Neural cell (in vitro differentiated cells): Measurements from ENCODE around the gene DST. TPM values are rescaled to one million over a fixed set of nuclear protein-coding genes. Genes with fewer than 3 reads are reported as not detected.

ENCODE experiments used
- H2AFZ ChIP-seq: fragments of 200-600, 300-800 bp; sonication (generic), shearing (Covaris generic); 2 replicates; pipeline ENCODE4 v1.6.0; 2014; ENCODE audit warnings: low read depth, mild to moderate bottlenecking, antibody characterized with exemption, low read length, moderate library complexity
- H3F3A ChIP-seq: fragments of 200-600 bp; shearing (Covaris generic); 2 replicates; pipeline ENCODE4 v1.6.1; 2016; ENCODE audit warnings: mild to moderate bottlenecking, moderate library complexity, mixed read lengths, antibody characterized with exemption, low read length; ENCODE audit not compliant: insufficient read depth, poor library complexity, severe bottlenecking
- H3K27ac ChIP-seq: fragments of 200-600, 300-800 bp; sonication (generic), shearing (Covaris generic); 2 replicates; pipeline ENCODE4 v1.5.1; 2014; ENCODE audit warnings: mild to moderate bottlenecking, low read length, moderate library complexity
- H3K27me3 ChIP-seq: fragments of 300-800, 200-600 bp; sonication (generic), shearing (Covaris generic); 2 replicates; pipeline ENCODE4 v1.6.0; 2014; ENCODE audit warnings: mild to moderate bottlenecking, low read depth, low read length, moderate library complexity; ENCODE audit not compliant: insufficient read depth
- H3K36me3 ChIP-seq: fragments of 300-800, 200-600 bp; sonication (generic), shearing (Covaris generic); 2 replicates; pipeline ENCODE4 v1.5.1; 2014; ENCODE audit warnings: mild to moderate bottlenecking, antibody characterized with exemption, low read length, moderate library complexity; ENCODE audit not compliant: insufficient read depth
- H3K4me2 ChIP-seq: fragments of 300-800, 200-600 bp; sonication (generic), shearing (Covaris generic); 2 replicates; pipeline ENCODE4 v1.6.0; 2014; ENCODE audit warnings: mild to moderate bottlenecking, low read length
- H3K4me3 ChIP-seq: fragments of 300-800, 200-600 bp; sonication (generic), shearing (Covaris generic); 2 replicates; pipeline ENCODE4 v1.5.1; 2014; ENCODE audit warnings: mild to moderate bottlenecking, low read length, moderate library complexity
- H3K79me2 ChIP-seq: fragments of 200-600 bp; shearing (Covaris generic); replicated peaks from 2 replicates; pipeline ENCODE4 v1.6.0; 2014; ENCODE audit warnings: mild to moderate bottlenecking, low read length, moderate library complexity; ENCODE audit not compliant: insufficient read depth
- H3K9ac ChIP-seq: fragments of 300-800, 200-600 bp; sonication (generic), shearing (Covaris generic); 2 replicates; pipeline ENCODE4 v1.6.1; 2016; ENCODE audit warnings: mild to moderate bottlenecking, low read length, mixed read lengths
- H3K9me2 ChIP-seq: fragments of 200-600 bp; shearing (Covaris generic); 2 replicates; pipeline ENCODE4 v1.6.1; 2016; ENCODE audit warnings: mild to moderate bottlenecking, low read length, mixed read lengths; ENCODE audit not compliant: insufficient read depth
- H3K9me3 ChIP-seq: fragments of 200-600, 300-800 bp; sonication (generic), shearing (Covaris generic); 2 replicates; pipeline ENCODE4 v1.6.1; 2016; ENCODE audit warnings: mild to moderate bottlenecking, mixed run types, low read length, moderate library complexity, mixed read lengths
- H4K20me1 ChIP-seq: fragments of 200-600 bp; shearing (Covaris generic); 2 replicates; pipeline ENCODE4 v1.6.1; 2016; ENCODE audit warnings: mild to moderate bottlenecking, mixed run types; ENCODE audit not compliant: insufficient read depth
- EP300 ChIP-seq: fragments of 450-650 bp; conservative IDR thresholded peaks from 2 replicates; pipeline ENCODE4 v1.6.1; 2014; ENCODE audit warnings: antibody characterized with exemption, mild to moderate bottlenecking, moderate library complexity; ENCODE audit not compliant: poor library complexity, severe bottlenecking
- EZH2 ChIP-seq: fragments of 200-600, 300-800 bp; shearing (Covaris generic), sonication (generic); IDR thresholded peaks from 2 replicates; pipeline ENCODE4 v1.6.1; 2014; ENCODE audit warnings: antibody characterized with exemption, low read length, borderline replicate concordance, mild to moderate bottlenecking; ENCODE audit not compliant: insufficient read depth, poor library complexity, severe bottlenecking
- MXI1 ChIP-seq: fragments of 450-650 bp; conservative IDR thresholded peaks from 2 replicates; pipeline ENCODE4 v1.6.1; 2014; ENCODE audit warnings: antibody characterized with exemption, mild to moderate bottlenecking; ENCODE audit not compliant: poor library complexity, severe bottlenecking
- POLR2AphosphoS5 ChIP-seq: IDR thresholded peaks from 2 replicates; pipeline ENCODE4 v1.6.1; 2012
- RAD21 ChIP-seq: fragments of 450-650 bp; conservative IDR thresholded peaks from 2 replicates; pipeline ENCODE4 v1.6.1; 2014; ENCODE audit warnings: antibody characterized with exemption, mild to moderate bottlenecking, moderate library complexity
- SMC3 ChIP-seq: fragments of 450-650 bp; conservative IDR thresholded peaks from 2 replicates; pipeline ENCODE4 v1.6.1; 2014; ENCODE audit warnings: antibody characterized with exemption, mild to moderate bottlenecking, moderate library complexity; ENCODE audit not compliant: poor library complexity
- TAF1 ChIP-seq: IDR thresholded peaks from 2 replicates; pipeline ENCODE4 v1.6.1; 2012; ENCODE audit warnings: low read depth
- polyA plus RNA-seq: library from polyadenylated mRNA; depleted of rRNA; stranded (reverse); fragments of >200 nt; gene quantifications from 2 replicates; pipeline ENCODE4 v1.2.3, GENCODE V29; 2014
- TF ChIP-seq, protein P1 (sequence below): IDR thresholded peaks from 2 replicates; pipeline ENCODE4 v1.6.1; 2012; ENCODE audit warnings: borderline replicate concordance
- TF ChIP-seq, protein P2 (sequence below): fragments of 450-650 bp; IDR thresholded peaks from 2 replicates; pipeline ENCODE4 v1.5.1; 2014; ENCODE audit warnings: antibody characterized with exemption, mild to moderate bottlenecking, moderate library complexity; ENCODE audit not compliant: poor library complexity, severe bottlenecking

DST gene
- polyA plus RNA-seq, 1 donor from 2014 or later, result 118 TPM

DNA sequence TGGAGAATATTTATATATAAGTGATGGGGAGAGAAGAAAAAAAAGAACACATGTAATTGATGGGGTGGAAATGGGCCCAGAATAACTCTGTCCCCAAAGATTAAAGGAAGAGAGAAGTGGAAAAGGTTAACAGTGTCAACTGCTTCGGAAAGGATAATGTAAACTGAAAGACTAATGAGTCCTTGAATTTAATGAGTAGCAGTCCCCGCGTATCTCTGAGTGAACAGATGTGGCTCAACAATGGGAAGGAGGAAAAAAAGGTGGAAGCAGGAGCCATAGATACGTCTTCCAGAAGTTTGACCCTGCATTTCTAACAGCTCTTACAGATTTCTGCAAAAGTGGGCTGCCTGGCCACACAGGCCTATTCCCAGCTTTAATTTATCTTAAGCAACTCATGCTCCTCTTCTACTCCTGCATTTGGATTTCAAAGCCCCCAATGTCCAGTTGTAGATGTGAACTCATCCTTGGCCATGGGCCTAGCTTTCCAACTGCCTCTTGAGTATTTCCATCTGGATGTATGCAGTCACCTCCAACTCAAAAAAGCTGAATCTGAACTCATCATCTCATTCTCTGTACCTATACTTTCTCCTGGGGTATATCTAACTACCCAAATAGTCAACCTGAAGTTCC, 61.3 kb downstream of the DST start:
- Histone ChIP-seq H3K9me3 (no peaks in the 10 kb centered on the region), H3K9me2 (no peaks in the 10 kb centered on the region), H3K27me3 (no peaks in the 10 kb centered on the region), H3K9ac (no peak overlapping the region), H3K79me2 (no peaks in the 10 kb centered on the region), H3K36me3 (no peaks in the 10 kb centered on the region), H4K20me1 (no peaks in the 10 kb centered on the region), H3K4me2 (no peak overlapping the region), H3K4me3 (no peak overlapping the region), H3K27ac (no peak overlapping the region), H2AFZ (no peak overlapping the region), H3F3A (no peaks in the 10 kb centered on the region)
- TF ChIP-seq RAD21, result no peak
- TF ChIP-seq SMC3, result no peak
- TF ChIP-seq POLR2AphosphoS5, result no peak
- TF ChIP-seq EP300, result no peak
- TF ChIP-seq, protein P1, sequence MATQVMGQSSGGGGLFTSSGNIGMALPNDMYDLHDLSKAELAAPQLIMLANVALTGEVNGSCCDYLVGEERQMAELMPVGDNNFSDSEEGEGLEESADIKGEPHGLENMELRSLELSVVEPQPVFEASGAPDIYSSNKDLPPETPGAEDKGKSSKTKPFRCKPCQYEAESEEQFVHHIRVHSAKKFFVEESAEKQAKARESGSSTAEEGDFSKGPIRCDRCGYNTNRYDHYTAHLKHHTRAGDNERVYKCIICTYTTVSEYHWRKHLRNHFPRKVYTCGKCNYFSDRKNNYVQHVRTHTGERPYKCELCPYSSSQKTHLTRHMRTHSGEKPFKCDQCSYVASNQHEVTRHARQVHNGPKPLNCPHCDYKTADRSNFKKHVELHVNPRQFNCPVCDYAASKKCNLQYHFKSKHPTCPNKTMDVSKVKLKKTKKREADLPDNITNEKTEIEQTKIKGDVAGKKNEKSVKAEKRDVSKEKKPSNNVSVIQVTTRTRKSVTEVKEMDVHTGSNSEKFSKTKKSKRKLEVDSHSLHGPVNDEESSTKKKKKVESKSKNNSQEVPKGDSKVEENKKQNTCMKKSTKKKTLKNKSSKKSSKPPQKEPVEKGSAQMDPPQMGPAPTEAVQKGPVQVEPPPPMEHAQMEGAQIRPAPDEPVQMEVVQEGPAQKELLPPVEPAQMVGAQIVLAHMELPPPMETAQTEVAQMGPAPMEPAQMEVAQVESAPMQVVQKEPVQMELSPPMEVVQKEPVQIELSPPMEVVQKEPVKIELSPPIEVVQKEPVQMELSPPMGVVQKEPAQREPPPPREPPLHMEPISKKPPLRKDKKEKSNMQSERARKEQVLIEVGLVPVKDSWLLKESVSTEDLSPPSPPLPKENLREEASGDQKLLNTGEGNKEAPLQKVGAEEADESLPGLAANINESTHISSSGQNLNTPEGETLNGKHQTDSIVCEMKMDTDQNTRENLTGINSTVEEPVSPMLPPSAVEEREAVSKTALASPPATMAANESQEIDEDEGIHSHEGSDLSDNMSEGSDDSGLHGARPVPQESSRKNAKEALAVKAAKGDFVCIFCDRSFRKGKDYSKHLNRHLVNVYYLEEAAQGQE, result no peak
- TF ChIP-seq, protein P2, sequence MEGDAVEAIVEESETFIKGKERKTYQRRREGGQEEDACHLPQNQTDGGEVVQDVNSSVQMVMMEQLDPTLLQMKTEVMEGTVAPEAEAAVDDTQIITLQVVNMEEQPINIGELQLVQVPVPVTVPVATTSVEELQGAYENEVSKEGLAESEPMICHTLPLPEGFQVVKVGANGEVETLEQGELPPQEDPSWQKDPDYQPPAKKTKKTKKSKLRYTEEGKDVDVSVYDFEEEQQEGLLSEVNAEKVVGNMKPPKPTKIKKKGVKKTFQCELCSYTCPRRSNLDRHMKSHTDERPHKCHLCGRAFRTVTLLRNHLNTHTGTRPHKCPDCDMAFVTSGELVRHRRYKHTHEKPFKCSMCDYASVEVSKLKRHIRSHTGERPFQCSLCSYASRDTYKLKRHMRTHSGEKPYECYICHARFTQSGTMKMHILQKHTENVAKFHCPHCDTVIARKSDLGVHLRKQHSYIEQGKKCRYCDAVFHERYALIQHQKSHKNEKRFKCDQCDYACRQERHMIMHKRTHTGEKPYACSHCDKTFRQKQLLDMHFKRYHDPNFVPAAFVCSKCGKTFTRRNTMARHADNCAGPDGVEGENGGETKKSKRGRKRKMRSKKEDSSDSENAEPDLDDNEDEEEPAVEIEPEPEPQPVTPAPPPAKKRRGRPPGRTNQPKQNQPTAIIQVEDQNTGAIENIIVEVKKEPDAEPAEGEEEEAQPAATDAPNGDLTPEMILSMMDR, result no peak
- no peak for TF ChIP-seq EZH2
- no peak for TF ChIP-seq TAF1
- TF ChIP-seq MXI1, result no peak

DNA sequence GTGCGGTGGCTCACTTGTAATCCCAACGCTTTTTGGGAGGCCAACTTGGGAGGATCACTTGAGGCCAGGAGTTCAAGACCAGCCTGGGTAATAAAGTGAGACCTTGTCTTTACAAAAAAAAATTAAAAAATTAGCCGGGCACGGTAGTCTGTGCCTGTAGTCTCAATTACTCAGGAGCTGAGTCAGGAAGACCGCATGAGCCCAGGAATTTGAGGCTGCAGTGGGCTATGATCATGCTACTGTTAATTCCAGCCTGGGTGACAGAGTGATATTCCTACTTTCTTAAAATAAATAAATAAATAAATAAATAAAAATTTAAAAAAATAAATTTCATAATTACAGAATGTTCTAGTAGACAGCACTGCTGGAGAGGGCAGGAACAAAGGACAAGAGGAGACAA, 62.4 kb downstream of the DST start:
- Histone ChIP-seq H3K9me3 (no peaks in the 10 kb centered on the region), H3K79me2 (no peaks in the 10 kb centered on the region), H3K4me3 (no peak overlapping the region), H4K20me1 (no peaks in the 10 kb centered on the region), H3K27me3 (no peaks in the 10 kb centered on the region), H3F3A (no peaks in the 10 kb centered on the region), H3K9me2 (no peaks in the 10 kb centered on the region), H3K4me2 (no peak overlapping the region), H3K36me3 (no peaks in the 10 kb centered on the region), H2AFZ (no peak overlapping the region), H3K27ac (no peak overlapping the region), H3K9ac (no peak overlapping the region)
- TF ChIP-seq, protein P1, result no peak
- TF ChIP-seq TAF1 (no peak), POLR2AphosphoS5 (no peak), SMC3 (no peak), EZH2 (no peak), EP300 (no peak), MXI1 (no peak), RAD21 (no peak)
- TF ChIP-seq, protein P2, result no peak
